Testis (tissue), 2 donors: ENCODE results near the gene PITRM1.

Experiments
- CTCF ChIP-seq, 3 experiments: fragments of 450-650 bp in 2 of 3; fragments of 200-600 bp in 1 of 3; sonication (generic) in 1 of 3; IDR thresholded peaks; one replicate each; pipeline ENCODE4 v1.5.1; 2016 to 2019; ENCODE audit warnings: antibody characterized with exemption in 3 of 3, mild to moderate bottlenecking in 2 of 3, moderate library complexity in 1 of 3
- POLR2A ChIP-seq: fragments of 450-650 bp; IDR thresholded peaks from one replicate; pipeline ENCODE4 v1.6.1; 2017; ENCODE audit warnings: antibody characterized with exemption, mild to moderate bottlenecking, moderate library complexity

- no peak for TF ChIP-seq CTCF (IDR thresholded peaks at IDR 0.05)
- TF ChIP-seq POLR2A = no peak
Observed at GRCh38 chr10:3169271-3169670, 3.3 kb downstream of the PITRM1 start.
